ENCODE results near the gene LCN10. TPM values are rescaled to one million over a fixed set of nuclear protein-coding genes. Genes with fewer than 3 reads are reported as not detected.

LCN10 gene
- total and polyA plus RNA-seq, 9 of the 15 experiments (the other 6 are each of a cell fraction or from before 2014, with no cell fraction given): 0.10 to 0.21 (median 0.14) TPM; not detected in 6

- Histone ChIP-seq H3K9ac (ENCODE audit: insufficient read depth in 1 of 2, low read depth in 2 of 2, low read length in 2 of 2) (peak overlapping the region in 1 of 2 experiments; percentile 88; a peak in 2 of 4 replicates), H4K20me1 (replicated peaks; ENCODE audit: control insufficient read depth, insufficient read depth, low read length) (no peaks in the 10 kb centered on the region), H3K4me2 (ENCODE audit: insufficient read depth, low read length) (peak overlapping the region; percentile 74), H3K9me3 (replicated peaks; ENCODE audit: control insufficient read depth, insufficient read depth, low read depth, low read length) (no peaks in the 10 kb centered on the region), H3K36me3 (ENCODE audit: control insufficient read depth, insufficient read depth, low read length) (no peaks in the 10 kb centered on the region), H3K9me1 (ENCODE audit: control insufficient read depth, insufficient read depth, low read length) (no peaks in the 10 kb centered on the region), H3K4me3 (peak overlapping the region; percentile 30), H3K27ac (ENCODE audit: extremely low read depth, low read depth, low read length) (no peak overlapping the region), H3K4me1 (replicated peaks in 1 of 2; ENCODE audit: control insufficient read depth in 2 of 2, insufficient read depth in 2 of 2, low read length in 2 of 2) (peaks cover 15 to 74% of the 10 kb centered on the region in 2 experiments; a peak in 4 of 5 replicates), H2AFZ (ENCODE audit: low read depth, low read length) (peak overlapping the region; percentile 96), H3K27me3 (ENCODE audit: control insufficient read depth in 2 of 2, insufficient read depth in 2 of 2, low read length in 2 of 2) (peaks cover 0 to 4% of the 10 kb centered on the region in 2 experiments; a peak in 1 of 5 replicates), H3K79me2 (ENCODE audit: control insufficient read depth, insufficient read depth, low read length) (no peaks in the 10 kb centered on the region)
- POLR2A ChIA-PET: interaction anchor here (0.5 to 1.5 kb wide), 3 partner anchors 15 to 70 kb away, joined by 3 to 4 read pairs (median 4); no protein-coding TSS in a partner anchor
- DNase-seq (ENCODE audit: extremely low read depth in 1 of 4, low spot score in 3 of 4) (peak; percentile 91 to 97 (median 96)), FAIRE-seq (no peak), ATAC-seq (peak; percentile 84)
- in situ Hi-C loops (cut with MboI): no loop called here
- 17% methylated on average over 19 of the region's 37 CpGs for WGBS (ENCODE audit: insufficient coverage, low coverage, missing lambda C conversion rate)
- intact Hi-C loops (cut with micrococcal nuclease): no loop called here
- no TSS peak for BruUV-seq (replicated peaks)
- CTCF ChIA-PET (ENCODE audit: low intra/inter-chr PET ratio): interaction anchor here (0.7 kb wide), 1 partner anchor 21 kb away, joined by 3 read pairs; no protein-coding TSS in a partner anchor
- TF ChIP-seq CREBBP (IDR thresholded peaks at IDR 0.05; ENCODE audit: low read depth, low read length) (no peak), CTCF (IDR thresholded peaks at IDR 0.05 in 2 of 3, conservative IDR thresholded peaks at IDR 0.05 in 1 of 3; ENCODE audit: insufficient read depth in 2 of 3, low read depth in 1 of 3, low read length in 3 of 3) (peak; percentile 11 to 39 (median 32); a peak in 4 of 6 replicates), SAFB (IDR thresholded peaks at IDR 0.05; ENCODE audit: borderline replicate concordance, low read depth, low read length) (no peak), FIP1L1 (IDR thresholded peaks at IDR 0.05; ENCODE audit: low read depth, low read length, poor library complexity, severe bottlenecking) (peak; percentile 41), ARID2 (IDR thresholded peaks at IDR 0.05) (no peak), KLF13 (tag; IDR thresholded peaks at IDR 0.05; ENCODE audit: borderline replicate concordance, low read depth) (no peak), USF1 (CRISPR knock-in tag; IDR thresholded peaks at IDR 0.05) (no peak), ZNF511 (CRISPR knock-in tag; IDR thresholded peaks at IDR 0.05) (no peak), ILF3 (IDR thresholded peaks at IDR 0.05; ENCODE audit: borderline replicate concordance) (no peak), ZNF57 (CRISPR knock-in tag; IDR thresholded peaks at IDR 0.05) (no peak), ZBTB43 (CRISPR knock-in tag; IDR thresholded peaks at IDR 0.05) (no peak), ZNF384 (IDR thresholded peaks at IDR 0.05; ENCODE audit: low read depth, low read length) (peak; percentile 81), RBM34 (IDR thresholded peaks at IDR 0.05; ENCODE audit: borderline replicate concordance, insufficient read depth, low read length) (no peak), E2F5 (CRISPR knock-in tag; IDR thresholded peaks at IDR 0.05) (no peak), POLR2G (IDR thresholded peaks at IDR 0.05; ENCODE audit: low read depth, low read length) (peak; percentile 83)
These were observed 20.3 kb upstream of the LCN10 start for GRCh38 chr9:136762915-136763648.
